ENCODE measurements around the gene COPG1. TPM values are rescaled to one million over a fixed set of nuclear protein-coding genes. Genes with fewer than 3 reads are reported as not detected.

The COPG1 gene
- total RNA-seq, 1 donor from 2014 or later: 267 TPM

- peaks cover 9% of the 10 kb centered on the region for H3K4me1 Mint-ChIP-seq (ENCODE audit: low read depth, unreplicated experiment)
- TF ChIP-seq CTCF (IDR thresholded peaks at IDR 0.05; ENCODE audit: insufficient read depth, low read depth, low read length): no peak
- TF ChIP-seq EZH2 (IDR thresholded peaks at IDR 0.05; ENCODE audit: insufficient read depth, low read length): no peak
- H3K4me3 Mint-ChIP-seq (ENCODE audit: unreplicated experiment): peak overlapping the region; percentile 80
- peaks cover 10% of the 10 kb centered on the region for H3K4me1 ChIP-seq (ENCODE audit: insufficient read depth, low read length)
- peaks cover 3% of the 10 kb centered on the region for H3K27me3 Mint-ChIP-seq (ENCODE audit: low read depth, unreplicated experiment)
- H3K27ac ChIP-seq (ENCODE audit: low read depth, low read length): peak overlapping the region; percentile 86
- H3K9me3 ChIP-seq (ENCODE audit: insufficient read depth, low read depth, low read length): no peaks in the 10 kb centered on the region
- peaks cover 4% of the 10 kb centered on the region for H4K20me1 ChIP-seq (ENCODE audit: insufficient read depth, low read length)
- no peak overlapping the region for H3K27ac Mint-ChIP-seq (ENCODE audit: unreplicated experiment)
- no peaks in the 10 kb centered on the region for H3K27me3 ChIP-seq (ENCODE audit: insufficient read depth, low read length)
- H3K4me2 ChIP-seq (ENCODE audit: low read length): peak overlapping the region; percentile 99
- no peak for FAIRE-seq
- peak overlapping the region; percentile 96 for H3K4me3 ChIP-seq (ENCODE audit: insufficient read depth, low read depth, low read length)
- no peaks in the 10 kb centered on the region for H3K36me3 ChIP-seq (ENCODE audit: insufficient read depth, low read length)
- DNase-seq (ENCODE audit: low read depth): no peak
- peak overlapping the region; percentile 93 for H3K9ac ChIP-seq (ENCODE audit: low read length)
- H2AFZ ChIP-seq (ENCODE audit: low read depth, low read length): peak overlapping the region; percentile 97
- peaks cover 9% of the 10 kb centered on the region for H3K79me2 ChIP-seq (ENCODE audit: insufficient read depth, low read length)
- H3K36me3 Mint-ChIP-seq (ENCODE audit: low read depth, unreplicated experiment): peaks cover 12% of the 10 kb centered on the region
- H3K9me3 Mint-ChIP-seq (ENCODE audit: unreplicated experiment): no peaks in the 10 kb centered on the region
Observed at GRCh38 chr3:129315998-129316247, 66.5 kb downstream of the COPG1 start.

- Mint-ChIP-seq H3K27ac (ENCODE audit: unreplicated experiment) (peak overlapping the region; percentile 55), H3K27me3 (ENCODE audit: low read depth, unreplicated experiment) (peaks cover 3% of the 10 kb centered on the region), H3K4me1 (ENCODE audit: low read depth, unreplicated experiment) (peaks cover 9% of the 10 kb centered on the region), H3K4me3 (ENCODE audit: unreplicated experiment) (peak overlapping the region; percentile 80), H3K9me3 (ENCODE audit: unreplicated experiment) (no peaks in the 10 kb centered on the region), H3K36me3 (ENCODE audit: low read depth, unreplicated experiment) (peaks cover 12% of the 10 kb centered on the region)
- peak overlapping the region; percentile 93 for H3K9ac ChIP-seq (ENCODE audit: low read length)
- DNase-seq (ENCODE audit: low read depth): peak; percentile 55
- H3K79me2 ChIP-seq (ENCODE audit: insufficient read depth, low read length): peaks cover 9% of the 10 kb centered on the region
- peaks cover 10% of the 10 kb centered on the region for H3K4me1 ChIP-seq (ENCODE audit: insufficient read depth, low read length)
- H3K27ac ChIP-seq (ENCODE audit: low read depth, low read length): peak overlapping the region; percentile 86
- H2AFZ ChIP-seq (ENCODE audit: low read depth, low read length): peak overlapping the region; percentile 97
- H3K36me3 ChIP-seq (ENCODE audit: insufficient read depth, low read length): no peaks in the 10 kb centered on the region
- H3K27me3 ChIP-seq (ENCODE audit: insufficient read depth, low read length): no peaks in the 10 kb centered on the region
- peak overlapping the region; percentile 96 for H3K4me3 ChIP-seq (ENCODE audit: insufficient read depth, low read depth, low read length)
- H4K20me1 ChIP-seq (ENCODE audit: insufficient read depth, low read length): peaks cover 6% of the 10 kb centered on the region
- H3K4me2 ChIP-seq (ENCODE audit: low read length): peak overlapping the region; percentile 99
- FAIRE-seq: no peak
- no peak for TF ChIP-seq EZH2 (IDR thresholded peaks at IDR 0.05; ENCODE audit: insufficient read depth, low read length)
- TF ChIP-seq CTCF (IDR thresholded peaks at IDR 0.05; ENCODE audit: insufficient read depth, low read depth, low read length): peak; percentile 34
- no peaks in the 10 kb centered on the region for H3K9me3 ChIP-seq (ENCODE audit: insufficient read depth, low read depth, low read length)
Observed at GRCh38 chr3:129316248-129317013, 67.0 kb downstream of the COPG1 start.

Data from astrocyte (in vitro differentiated cells and primary cell).